K562 (cell line): ENCODE results near the gene EZH1. TPM values are rescaled to one million over a fixed set of nuclear protein-coding genes. Genes with fewer than 3 reads are reported as not detected.
A peak's percentile ranks its signal among the peaks of the same experiment; 100 is the strongest.

Source experiments
- BACH1 ChIP-seq: fragments of 200-800 bp; sonication (Bioruptor generic); IDR thresholded peaks from 2 replicates; pipeline ENCODE4 v1.6.1; 2016; ENCODE audit warnings: missing genetic modification characterization, missing compliant biosample characterization
- ILK ChIP-seq: fragments of 450-650 bp; IDR thresholded peaks from 2 replicates; pipeline ENCODE4 v1.6.1; 2016; ENCODE audit warnings: missing genetic modification characterization, low read depth, mild to moderate bottlenecking, missing compliant biosample characterization, moderate library complexity, borderline replicate concordance
- MYBL2 ChIP-seq, 2 experiments: fragments of 450-650 bp in 1 of 2; sonication (generic) in 1 of 2; formaldehyde crosslinking in 1 of 2; IDR thresholded peaks; 2 replicates each; pipeline versions ENCODE4 v1.6.1 to v1.8.1; 2017 to 2022; ENCODE audit warnings: borderline replicate concordance in 1 of 2, inconsistent platforms in 1 of 2, low read depth in 1 of 2, mild to moderate bottlenecking in 1 of 2, missing genetic modification reagents in 1 of 2, moderate library complexity in 1 of 2
- NONO ChIP-seq, 2 experiments: fragments of 200-400 bp in 1 of 2; fragments of 450-650 bp in 1 of 2; formaldehyde crosslinking in 1 of 2; IDR thresholded peaks; 2 replicates each; pipeline ENCODE4 v1.6.1; 2017; ENCODE audit warnings: low read depth in 2 of 2, mild to moderate bottlenecking in 2 of 2, moderate library complexity in 2 of 2, low read length in 1 of 2
- NUFIP1 ChIP-seq: fragments of 450-650 bp; IDR thresholded peaks from 2 replicates; pipeline ENCODE4 v1.6.1; 2018; ENCODE audit not compliant: partially characterized antibody
- OTX1 ChIP-seq: fragments of 450-650 bp; formaldehyde crosslinking; IDR thresholded peaks from 2 replicates; pipeline ENCODE4 v1.4.0; 2022; ENCODE audit warnings: mild to moderate bottlenecking
- RUNX1 ChIP-seq: sonication (generic); IDR thresholded peaks from 2 replicates; pipeline ENCODE4 v1.6.1; 2016; ENCODE audit warnings: antibody characterized with exemption, low read depth
- SOX6 ChIP-seq: fragments of 450-650 bp; IDR thresholded peaks from 2 replicates; pipeline ENCODE4 v1.6.1; 2014; ENCODE audit warnings: mild to moderate bottlenecking
- SRSF7 ChIP-seq: fragments of 200-400 bp; formaldehyde crosslinking; optimal IDR thresholded peaks from 2 replicates; pipeline ENCODE3; 2017; ENCODE audit warnings: mild to moderate bottlenecking, low read depth, low read length
- WHSC1 ChIP-seq: IDR thresholded peaks from one replicate; pipeline ENCODE4 v1.6.1; 2012; ENCODE audit warnings: low read length, control low read depth, inconsistent platforms
- ZBTB40 ChIP-seq, 2 experiments: fragments of 450-650 bp in 1 of 2; sonication (generic) in 1 of 2; formaldehyde crosslinking in 1 of 2; IDR thresholded peaks; 2 replicates each; pipeline versions ENCODE4 v1.7.1 to v1.9.0; 2016 to 2022; ENCODE audit warnings: inconsistent platforms in 1 of 2, mild to moderate bottlenecking in 1 of 2, missing genetic modification reagents in 1 of 2
- ZFP36 ChIP-seq: fragments of 150-350 bp; IDR thresholded peaks from 2 replicates; pipeline ENCODE4 v1.6.1; 2018; ENCODE audit warnings: low read length, low read depth; ENCODE audit not compliant: partially characterized antibody
- ZNF695 ChIP-seq: fragments of 450-650 bp; formaldehyde crosslinking; IDR thresholded peaks from 2 replicates; pipeline ENCODE4 v1.4.0; 2020; ENCODE audit warnings: mild to moderate bottlenecking, moderate library complexity
- polyA plus RNA-seq, 8 experiments: library from polyadenylated mRNA; depleted of rRNA in 4 of 8; stranded (reverse) in 5 of 8; unstranded in 3 of 8; fragments of >200 nt; fragmentation: Nextera tagmentation in 2 of 8; fragmentation: Illumina TruSeq in 1 of 8; extraction: Ambion mirVana in 2 of 8; extraction: Trizol in 1 of 8; gene quantifications; 2 replicates each; pipeline versions ENCODE4 v1.2.1 to v1.2.3, GENCODE V29; 2011 to 2014; ENCODE audit warnings: inconsistent platforms in 1 of 8, missing spikeins in 1 of 8
- total RNA-seq, 7 experiments: library from RNA; depleted of rRNA in 6 of 7; stranded (reverse); fragments of >200 nt in 6 of 7; fragmentation: Illumina TruSeq in 2 of 7; extraction: Trizol in 2 of 7; gene quantifications; 2 replicates each; pipeline versions ENCODE4 v1.2.1 to v1.2.3, GENCODE V29; 2011 to 2021; ENCODE audit warnings: low replicate concordance in 1 of 7
- TF ChIP-seq, protein P1 (sequence below): sonication (generic); formaldehyde crosslinking; IDR thresholded peaks from 2 replicates; pipeline ENCODE4 v1.8.0; 2022; ENCODE audit warnings: mild to moderate bottlenecking, missing genetic modification reagents

The EZH1 gene
- total and polyA plus RNA-seq, 9 of the 15 experiments (the other 6 are each of a cell fraction or from before 2014, with no cell fraction given) = 8.6 to 40.8 (median 22.9) TPM

DNA sequence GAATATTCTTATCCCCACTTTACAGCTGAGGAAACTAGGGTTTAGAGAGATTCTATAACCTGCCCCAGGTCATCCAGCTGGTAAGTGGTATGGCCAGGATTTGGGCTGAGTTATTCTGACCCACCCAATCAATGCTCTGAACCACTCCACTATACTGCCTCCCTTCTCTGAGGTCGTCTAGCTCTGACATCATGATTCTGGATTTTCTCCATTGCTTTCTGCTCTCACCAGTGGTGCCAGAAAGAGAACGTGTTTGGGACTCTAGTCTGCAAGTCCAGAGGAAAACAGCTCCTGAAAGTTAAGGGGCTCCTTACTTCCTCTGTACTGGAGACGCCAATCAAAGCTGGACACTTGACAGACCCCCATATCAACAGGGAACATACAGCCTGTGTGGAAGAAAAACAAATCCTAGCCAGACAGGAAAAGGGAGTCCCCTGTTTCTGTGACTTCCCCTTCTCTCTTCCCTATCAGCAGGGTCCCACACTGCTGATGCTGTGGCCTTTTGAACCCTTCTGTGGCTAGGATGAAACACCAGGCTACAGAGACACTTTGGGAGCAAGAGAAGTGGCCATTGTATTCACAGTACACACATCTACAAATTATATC, 6.0 kb upstream of the EZH1 start (continued):
- TF ChIP-seq, protein P1, sequence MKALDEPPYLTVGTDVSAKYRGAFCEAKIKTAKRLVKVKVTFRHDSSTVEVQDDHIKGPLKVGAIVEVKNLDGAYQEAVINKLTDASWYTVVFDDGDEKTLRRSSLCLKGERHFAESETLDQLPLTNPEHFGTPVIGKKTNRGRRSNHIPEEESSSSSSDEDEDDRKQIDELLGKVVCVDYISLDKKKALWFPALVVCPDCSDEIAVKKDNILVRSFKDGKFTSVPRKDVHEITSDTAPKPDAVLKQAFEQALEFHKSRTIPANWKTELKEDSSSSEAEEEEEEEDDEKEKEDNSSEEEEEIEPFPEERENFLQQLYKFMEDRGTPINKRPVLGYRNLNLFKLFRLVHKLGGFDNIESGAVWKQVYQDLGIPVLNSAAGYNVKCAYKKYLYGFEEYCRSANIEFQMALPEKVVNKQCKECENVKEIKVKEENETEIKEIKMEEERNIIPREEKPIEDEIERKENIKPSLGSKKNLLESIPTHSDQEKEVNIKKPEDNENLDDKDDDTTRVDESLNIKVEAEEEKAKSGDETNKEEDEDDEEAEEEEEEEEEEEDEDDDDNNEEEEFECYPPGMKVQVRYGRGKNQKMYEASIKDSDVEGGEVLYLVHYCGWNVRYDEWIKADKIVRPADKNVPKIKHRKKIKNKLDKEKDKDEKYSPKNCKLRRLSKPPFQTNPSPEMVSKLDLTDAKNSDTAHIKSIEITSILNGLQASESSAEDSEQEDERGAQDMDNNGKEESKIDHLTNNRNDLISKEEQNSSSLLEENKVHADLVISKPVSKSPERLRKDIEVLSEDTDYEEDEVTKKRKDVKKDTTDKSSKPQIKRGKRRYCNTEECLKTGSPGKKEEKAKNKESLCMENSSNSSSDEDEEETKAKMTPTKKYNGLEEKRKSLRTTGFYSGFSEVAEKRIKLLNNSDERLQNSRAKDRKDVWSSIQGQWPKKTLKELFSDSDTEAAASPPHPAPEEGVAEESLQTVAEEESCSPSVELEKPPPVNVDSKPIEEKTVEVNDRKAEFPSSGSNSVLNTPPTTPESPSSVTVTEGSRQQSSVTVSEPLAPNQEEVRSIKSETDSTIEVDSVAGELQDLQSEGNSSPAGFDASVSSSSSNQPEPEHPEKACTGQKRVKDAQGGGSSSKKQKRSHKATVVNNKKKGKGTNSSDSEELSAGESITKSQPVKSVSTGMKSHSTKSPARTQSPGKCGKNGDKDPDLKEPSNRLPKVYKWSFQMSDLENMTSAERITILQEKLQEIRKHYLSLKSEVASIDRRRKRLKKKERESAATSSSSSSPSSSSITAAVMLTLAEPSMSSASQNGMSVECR (CRISPR knock-in tag) = no peak
- TF ChIP-seq ILK (tag) (no peak), ZNF695 (CRISPR knock-in tag) (no peak), RUNX1 (peak; percentile 95), NONO (IDR thresholded peaks at IDR 0.05; ENCODE audit: low read depth in 2 of 2, low read length in 1 of 2) (no peak), BACH1 (no peak), SOX6 (peak; percentile 86), NUFIP1 (peak; percentile 15), MYBL2 (IDR thresholded peaks at IDR 0.05; ENCODE audit: low read depth) (no peak), MYBL2 (CRISPR knock-in tag; IDR thresholded peaks at IDR 0.05; ENCODE audit: borderline replicate concordance) (no peak), OTX1 (CRISPR knock-in tag) (no peak), ZBTB40 (IDR thresholded peaks at IDR 0.05) (peak; percentile 38), ZBTB40 (CRISPR knock-in tag; IDR thresholded peaks at IDR 0.05) (no peak), WHSC1 (no peak), ZFP36 (no peak), SRSF7 (no peak)
